ENCODE measurements around the gene GRB2. TPM values are rescaled to one million over a fixed set of nuclear protein-coding genes. Genes with fewer than 3 reads are reported as not detected.

The GRB2 gene
- total RNA-seq, 4 donors from 2014 or later: 51.5 to 127 (median 78.1) TPM

DNA sequence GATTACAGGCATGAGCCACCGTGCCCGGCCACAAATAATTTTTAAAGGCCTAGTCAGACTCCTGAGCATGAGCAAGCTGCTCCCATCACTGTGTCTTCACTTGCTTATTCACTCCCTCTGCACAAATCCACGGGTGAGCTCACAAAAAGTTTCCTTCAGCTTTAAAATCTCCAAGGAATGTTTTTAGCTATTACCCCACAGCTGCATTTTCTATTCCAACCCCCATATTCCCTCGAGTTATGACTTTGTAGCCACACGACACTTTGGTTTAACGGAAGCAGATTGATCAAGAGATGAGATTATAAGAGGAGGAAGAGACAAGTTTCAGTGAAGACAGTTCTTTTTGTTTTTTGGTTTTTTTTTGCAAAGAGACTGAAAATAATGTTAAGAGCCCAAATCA lies 67.1 kb downstream of the GRB2 start:
- no peak for DNase-seq
- Histone ChIP-seq H3K27me3 (no peaks in the 10 kb centered on the region), H3K36me3 (no peaks in the 10 kb centered on the region), H3K4me1 (no peaks in the 10 kb centered on the region), H3K4me3 (no peak overlapping the region), H3K27ac (peak overlapping the region in 1 of 2 donors; percentile 15), H3K9me3 (no peaks in the 10 kb centered on the region)
- intact Hi-C loops (cut with DNase I; ENCODE audit: low total_unique reads): no loop called here
- no peak for TF ChIP-seq POLR2A (IDR thresholded peaks at IDR 0.05)
- TF ChIP-seq, protein P1, sequence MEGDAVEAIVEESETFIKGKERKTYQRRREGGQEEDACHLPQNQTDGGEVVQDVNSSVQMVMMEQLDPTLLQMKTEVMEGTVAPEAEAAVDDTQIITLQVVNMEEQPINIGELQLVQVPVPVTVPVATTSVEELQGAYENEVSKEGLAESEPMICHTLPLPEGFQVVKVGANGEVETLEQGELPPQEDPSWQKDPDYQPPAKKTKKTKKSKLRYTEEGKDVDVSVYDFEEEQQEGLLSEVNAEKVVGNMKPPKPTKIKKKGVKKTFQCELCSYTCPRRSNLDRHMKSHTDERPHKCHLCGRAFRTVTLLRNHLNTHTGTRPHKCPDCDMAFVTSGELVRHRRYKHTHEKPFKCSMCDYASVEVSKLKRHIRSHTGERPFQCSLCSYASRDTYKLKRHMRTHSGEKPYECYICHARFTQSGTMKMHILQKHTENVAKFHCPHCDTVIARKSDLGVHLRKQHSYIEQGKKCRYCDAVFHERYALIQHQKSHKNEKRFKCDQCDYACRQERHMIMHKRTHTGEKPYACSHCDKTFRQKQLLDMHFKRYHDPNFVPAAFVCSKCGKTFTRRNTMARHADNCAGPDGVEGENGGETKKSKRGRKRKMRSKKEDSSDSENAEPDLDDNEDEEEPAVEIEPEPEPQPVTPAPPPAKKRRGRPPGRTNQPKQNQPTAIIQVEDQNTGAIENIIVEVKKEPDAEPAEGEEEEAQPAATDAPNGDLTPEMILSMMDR (IDR thresholded peaks at IDR 0.05): no peak

DNA sequence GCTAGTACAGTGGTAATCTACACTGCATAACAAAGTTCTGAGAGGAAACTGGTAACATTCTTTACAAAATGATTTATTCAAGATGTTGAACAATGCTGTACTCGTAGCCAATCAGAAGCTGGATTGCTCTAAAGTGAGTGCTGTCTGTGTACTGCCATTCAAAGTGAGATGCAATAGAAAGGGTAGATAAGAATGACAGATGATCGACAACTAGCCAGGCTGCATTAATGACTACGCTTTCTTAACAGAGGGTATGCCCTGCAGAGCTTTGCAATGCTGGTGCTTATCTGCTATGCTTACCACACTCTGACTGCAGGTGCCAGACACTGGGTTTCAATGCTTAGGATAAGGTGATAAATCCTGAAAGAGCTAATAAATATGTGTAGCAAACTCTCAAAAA lies 70.2 kb downstream of the GRB2 start:
- H3K9me3 ChIP-seq: no peaks in the 10 kb centered on the region
- intact Hi-C loops (cut with DNase I; ENCODE audit: low total_unique reads): no loop called here
- H3K36me3 ChIP-seq: no peaks in the 10 kb centered on the region
- no peak for DNase-seq
- H3K27ac ChIP-seq: no peak overlapping the region
- no peaks in the 10 kb centered on the region for H3K4me1 ChIP-seq
- H3K4me3 ChIP-seq: no peak overlapping the region
- no peaks in the 10 kb centered on the region for H3K27me3 ChIP-seq
- TF ChIP-seq POLR2A (IDR thresholded peaks at IDR 0.05): no peak
- TF ChIP-seq, protein P1 (IDR thresholded peaks at IDR 0.05): no peak

- Histone ChIP-seq H3K36me3 (no peaks in the 10 kb centered on the region), H3K27me3 (no peaks in the 10 kb centered on the region), H3K9me3 (no peaks in the 10 kb centered on the region), H3K27ac (no peak overlapping the region), H3K4me3 (no peak overlapping the region), H3K4me1 (no peaks in the 10 kb centered on the region)
- TF ChIP-seq POLR2A (IDR thresholded peaks at IDR 0.05): no peak
- TF ChIP-seq, protein P1 (IDR thresholded peaks at IDR 0.05): no peak
- DNase-seq: no peak
- intact Hi-C loops (cut with DNase I; ENCODE audit: low total_unique reads): no loop called here
Observed at GRCh38 chr17:75334723-75335122, 70.8 kb downstream of the GRB2 start.

DNA sequence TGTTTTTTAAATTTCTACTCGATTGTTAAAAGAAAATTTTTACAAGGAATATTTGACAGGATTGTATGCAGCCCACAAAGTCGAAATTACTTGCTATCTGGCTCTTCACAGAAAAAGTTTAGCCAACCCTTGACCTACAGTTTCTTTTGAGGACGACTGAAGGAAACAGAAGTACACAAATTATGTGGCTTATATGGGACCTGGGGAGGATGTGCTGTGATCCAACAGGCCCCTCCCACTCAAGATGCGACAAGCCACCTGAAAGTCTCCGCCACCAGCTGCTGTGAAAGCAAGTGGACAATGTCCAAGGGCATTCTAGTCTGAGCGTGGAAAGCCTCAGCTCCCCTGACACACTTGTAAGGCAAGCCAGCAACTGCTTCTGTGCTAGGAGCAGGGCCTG lies 73.8 kb downstream of the GRB2 start:
- Histone ChIP-seq H3K4me3 (no peak overlapping the region), H3K4me1 (no peaks in the 10 kb centered on the region), H3K36me3 (no peaks in the 10 kb centered on the region), H3K27me3 (no peaks in the 10 kb centered on the region), H3K27ac (no peak overlapping the region), H3K9me3 (no peaks in the 10 kb centered on the region)
- no peak for DNase-seq
- TF ChIP-seq, protein P1 (IDR thresholded peaks at IDR 0.05): no peak
- no peak for TF ChIP-seq POLR2A (IDR thresholded peaks at IDR 0.05)
- intact Hi-C loops (cut with DNase I; ENCODE audit: low total_unique reads): no loop called here

GRCh38 chr17:75327757-75328156 lies 77.7 kb downstream of the GRB2 start:
- Histone ChIP-seq H3K27ac (no peak overlapping the region), H3K4me1 (no peaks in the 10 kb centered on the region), H3K36me3 (no peaks in the 10 kb centered on the region), H3K9me3 (no peaks in the 10 kb centered on the region), H3K4me3 (no peak overlapping the region), H3K27me3 (no peaks in the 10 kb centered on the region)
- intact Hi-C loops (cut with DNase I; ENCODE audit: low total_unique reads): loop anchor here (10.0 kb wide), 1 partner anchor 197 kb away; the partner anchor contains the start of gene LLGL2
- no peak for DNase-seq
- TF ChIP-seq, protein P1 (IDR thresholded peaks at IDR 0.05): no peak
- TF ChIP-seq POLR2A (IDR thresholded peaks at IDR 0.05): no peak
